Spleen (tissue), 11 donors: ENCODE measurements around the gene HBQ1. TPM values are rescaled to one million over a fixed set of nuclear protein-coding genes. Genes with fewer than 3 reads are reported as not detected.

Experiments used
- DNase-seq: peaks from one replicate; pipeline ENCODE4 v3.0.0-alpha.2; 2020
- H3K27ac ChIP-seq, 8 donors: fragments of 200-600 bp; sonication (generic) in 7 of 8; 1 replicate in 4 of 8; 2 replicates in 4 of 8; pipeline versions ENCODE4 v1.5.0 to v1.8.0; 2016 to 2021; ENCODE audit warnings: inconsistent platforms in 4 of 8, mild to moderate bottlenecking in 4 of 8, moderate library complexity in 1 of 8
- H3K27me3 ChIP-seq, 7 donors: fragments of 200-600 bp; sonication (generic) in 6 of 7; replicated peaks in 1 of 7; 1 replicate in 4 of 7; 2 replicates in 3 of 7; pipeline versions ENCODE4 v1.5.0 to v1.8.0; 2016 to 2021; ENCODE audit warnings: inconsistent platforms in 3 of 7, mild to moderate bottlenecking in 1 of 7
- H3K36me3 ChIP-seq, 6 donors: fragments of 200-600 bp; sonication (generic) in 5 of 6; 1 replicate in 4 of 6; 2 replicates in 2 of 6; pipeline versions ENCODE4 v1.5.0 to v1.8.0; 2016 to 2021; ENCODE audit warnings: inconsistent platforms in 2 of 6
- H3K4me1 ChIP-seq, 6 donors: fragments of 200-600 bp; sonication (generic) in 5 of 6; 1 replicate in 3 of 6; 2 replicates in 3 of 6; pipeline versions ENCODE4 v1.5.0 to v1.8.0; 2016 to 2021; ENCODE audit warnings: inconsistent platforms in 3 of 6
- H3K4me3 ChIP-seq, 8 donors: fragments of 200-600 bp; sonication (generic) in 7 of 8; 1 replicate in 4 of 8; 2 replicates in 4 of 8; pipeline versions ENCODE4 v1.5.0 to v1.8.0; 2016 to 2021; ENCODE audit warnings: inconsistent platforms in 4 of 8, mild to moderate bottlenecking in 4 of 8, moderate library complexity in 2 of 8
- H3K9me3 ChIP-seq, 8 donors: fragments of 200-600 bp; sonication (generic) in 7 of 8; 1 replicate in 4 of 8; 2 replicates in 4 of 8; pipeline versions ENCODE4 v1.5.0 to v1.8.0; 2016 to 2021; ENCODE audit warnings: inconsistent platforms in 4 of 8
- POLR2A ChIP-seq, 3 donors: fragments of 450-650 bp; IDR thresholded peaks; one replicate each; pipeline ENCODE4 v1.5.1; 2017; ENCODE audit warnings: antibody characterized with exemption in 3 of 3, mild to moderate bottlenecking in 1 of 3
- POLR2AphosphoS5 ChIP-seq, 3 donors: sonication (generic); formaldehyde crosslinking; IDR thresholded peaks; one replicate each; pipeline ENCODE4 v1.5.1; 2017; ENCODE audit warnings: antibody characterized with exemption in 3 of 3
- WGBS, 5 donors: extraction: QIAGEN DNeasy Blood & Tissue Kit in 3 of 5; methylation state at CpG; one replicate each; pipeline versions ENCODE4 v1.1.5 to v1.1.7; 2013 to 2018; 5-methylcytosine and 5-hydroxymethylcytosine counted together
- intact Hi-C: fragments of 100-400 bp; cut with DNase I; formaldehyde crosslinking; loops from one replicate; pipeline ENCODE4 v1.15.0; 2023; ENCODE audit warnings: low total_unique reads
- polyA plus RNA-seq, 3 donors: library from polyadenylated mRNA; stranded (reverse); fragments of 200-250 nt; gene quantifications; one replicate each; pipeline ENCODE4 v1.2.1, GENCODE V29; 2013
- total RNA-seq, 7 donors: library from RNA; depleted of rRNA in 3 of 7; stranded (reverse); fragments of >200 nt in 3 of 7; fragmentation: NEBNext Ultra II Directional in 4 of 7; extraction: Animal tissue kit (Norgen Biotek cat#: 25700) in 4 of 7; gene quantifications; one replicate each; pipeline versions ENCODE4 v1.1.0 to v1.2.1, GENCODE V29; 2016 to 2021
- TF ChIP-seq, protein P1 (sequence below), 11 experiments: fragments of 200-600 bp in 7 of 11; fragments of 450-650 bp in 4 of 11; sonication (generic) in 4 of 11; IDR thresholded peaks in 8 of 11; conservative IDR thresholded peaks in 3 of 11; 1 replicate in 7 of 11; 2 replicates in 4 of 11; pipeline versions ENCODE4 v1.4.0 to v1.8.0; 2016 to 2021; ENCODE audit warnings: antibody characterized with exemption in 11 of 11, inconsistent platforms in 4 of 11, mild to moderate bottlenecking in 1 of 11
- donor health status: healthy with polysubstance abuse.
- donor health status: DM: no; HTN: no; CAD: no; lungs with moderate emphysema.
- donor health status: DM: no; HTN: no; CAD: no.
- donor health status: Bipolar disorder and iron deficiency.
- donor health status: healthy.
- donor health status: DM: no; HTN: no; CAD: no.
- donor health status: DM: yes; HTN: yes; CAD: no.

The HBQ1 gene
- total and polyA plus RNA-seq, 10 donors: 0.41 to 11.3 (median 6.6) TPM; not detected in 3

DNA sequence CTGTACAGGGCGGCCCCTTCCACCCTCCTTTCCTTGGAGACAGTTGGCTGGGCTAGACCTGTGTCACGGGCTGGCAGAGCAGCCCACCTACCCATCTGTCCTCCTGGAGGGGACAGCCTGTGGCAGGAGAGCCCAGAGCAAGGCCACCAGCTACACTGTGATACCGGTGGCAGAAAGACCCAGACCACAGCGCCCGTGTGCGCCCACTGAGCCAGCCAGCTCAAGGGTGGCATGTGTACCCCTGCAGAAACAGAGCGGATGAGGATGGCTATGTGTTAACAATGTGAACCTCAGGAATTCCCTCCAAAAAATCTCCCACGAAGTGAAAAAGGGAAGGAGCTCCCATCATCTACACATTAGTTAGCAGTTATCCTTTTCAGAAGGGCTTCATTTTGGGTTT lies 7.1 kb downstream of the HBQ1 start:
- H3K4me1 ChIP-seq: no peaks in the 10 kb centered on the region
- H3K27ac ChIP-seq: no peak overlapping the region
- H3K9me3 ChIP-seq: no peaks in the 10 kb centered on the region
- WGBS, 5 donors: 95 to 97% (median 97%) methylated on average over 7 to 8 of the region's 8 CpGs
- intact Hi-C loops: no loop called here
- no peaks in the 10 kb centered on the region for H3K27me3 ChIP-seq
- H3K36me3 ChIP-seq: peaks cover 5 to 63% (median 52%) of the 10 kb centered on the region in 6 donors
- DNase-seq: no peak
- H3K4me3 ChIP-seq: no peak overlapping the region
- TF ChIP-seq POLR2A (IDR thresholded peaks at IDR 0.05) (no peak), POLR2AphosphoS5 (IDR thresholded peaks at IDR 0.05) (peak in 1 of 3 donors; percentile 42)
- TF ChIP-seq, protein P1, sequence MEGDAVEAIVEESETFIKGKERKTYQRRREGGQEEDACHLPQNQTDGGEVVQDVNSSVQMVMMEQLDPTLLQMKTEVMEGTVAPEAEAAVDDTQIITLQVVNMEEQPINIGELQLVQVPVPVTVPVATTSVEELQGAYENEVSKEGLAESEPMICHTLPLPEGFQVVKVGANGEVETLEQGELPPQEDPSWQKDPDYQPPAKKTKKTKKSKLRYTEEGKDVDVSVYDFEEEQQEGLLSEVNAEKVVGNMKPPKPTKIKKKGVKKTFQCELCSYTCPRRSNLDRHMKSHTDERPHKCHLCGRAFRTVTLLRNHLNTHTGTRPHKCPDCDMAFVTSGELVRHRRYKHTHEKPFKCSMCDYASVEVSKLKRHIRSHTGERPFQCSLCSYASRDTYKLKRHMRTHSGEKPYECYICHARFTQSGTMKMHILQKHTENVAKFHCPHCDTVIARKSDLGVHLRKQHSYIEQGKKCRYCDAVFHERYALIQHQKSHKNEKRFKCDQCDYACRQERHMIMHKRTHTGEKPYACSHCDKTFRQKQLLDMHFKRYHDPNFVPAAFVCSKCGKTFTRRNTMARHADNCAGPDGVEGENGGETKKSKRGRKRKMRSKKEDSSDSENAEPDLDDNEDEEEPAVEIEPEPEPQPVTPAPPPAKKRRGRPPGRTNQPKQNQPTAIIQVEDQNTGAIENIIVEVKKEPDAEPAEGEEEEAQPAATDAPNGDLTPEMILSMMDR (IDR thresholded peaks at IDR 0.05 in 8 of 11, conservative IDR thresholded peaks at IDR 0.05 in 3 of 11): no peak

DNA sequence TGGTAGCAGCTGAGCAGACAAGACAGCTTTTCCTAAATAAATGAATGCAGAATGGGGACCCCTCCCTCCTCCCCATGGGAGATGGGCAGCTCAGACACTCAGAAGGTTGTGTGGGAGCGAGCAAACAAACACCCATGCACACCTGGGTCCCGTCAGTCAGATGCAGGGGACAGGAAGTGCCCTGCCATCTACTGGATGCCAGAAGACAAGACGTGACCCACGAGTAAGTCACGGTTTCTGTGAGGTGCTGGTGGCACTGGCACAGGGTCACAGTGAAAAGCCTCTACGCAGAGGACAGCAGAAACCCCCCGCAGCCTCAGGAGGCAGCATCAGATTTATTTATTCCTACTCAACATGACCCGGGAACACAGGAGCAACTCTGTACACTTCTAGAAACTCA lies 8.4 kb downstream of the HBQ1 start:
- no peaks in the 10 kb centered on the region for H3K4me1 ChIP-seq
- H3K9me3 ChIP-seq: no peaks in the 10 kb centered on the region
- WGBS, 5 donors: 61 to 70% (median 64%) methylated on average over 8 of the region's 8 CpGs
- H3K27ac ChIP-seq: no peak overlapping the region
- no peaks in the 10 kb centered on the region for H3K27me3 ChIP-seq
- TF ChIP-seq, protein P1 (IDR thresholded peaks at IDR 0.05 in 8 of 11, conservative IDR thresholded peaks at IDR 0.05 in 3 of 11): peak in 1 of 11 experiments; percentile 23
- no peak for TF ChIP-seq POLR2AphosphoS5 (IDR thresholded peaks at IDR 0.05)
- no peak overlapping the region for H3K4me3 ChIP-seq
- DNase-seq: no peak
- intact Hi-C loops: no loop called here
- H3K36me3 ChIP-seq: peaks cover 5 to 77% (median 66%) of the 10 kb centered on the region in 6 donors

DNA sequence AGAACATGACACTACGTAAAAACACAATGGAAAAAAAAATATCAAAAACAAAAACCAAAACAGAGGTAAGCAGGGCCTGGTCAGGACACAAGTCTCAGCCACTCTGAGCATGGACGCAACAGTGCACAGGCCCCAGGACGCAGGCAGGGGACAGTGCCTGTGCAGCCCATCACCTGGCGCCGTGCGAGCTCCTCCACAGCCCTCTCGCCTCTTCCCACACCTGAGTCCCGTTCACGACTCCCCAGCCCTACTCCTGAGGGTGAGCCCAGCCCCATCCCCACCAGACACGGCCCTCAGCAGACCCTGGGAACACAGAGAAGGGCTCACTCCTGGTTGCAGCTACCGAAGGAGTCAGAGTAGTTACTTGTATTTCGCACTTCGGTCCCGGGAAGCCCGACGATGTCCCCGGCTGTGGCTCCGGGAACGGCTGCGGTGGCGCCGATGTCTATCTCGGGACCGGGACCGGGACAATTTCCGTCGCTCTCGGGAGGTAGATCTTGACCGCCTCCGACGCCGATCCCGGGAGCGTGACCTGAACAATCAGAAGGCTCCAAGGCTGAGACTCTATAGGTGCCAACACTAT lies 9.4 kb downstream of the HBQ1 start:
- H3K36me3 ChIP-seq: peaks cover 5 to 87% (median 76%) of the 10 kb centered on the region in 6 donors
- no peaks in the 10 kb centered on the region for H3K27me3 ChIP-seq
- H3K4me3 ChIP-seq: no peak overlapping the region
- no peaks in the 10 kb centered on the region for H3K9me3 ChIP-seq
- intact Hi-C loops: no loop called here
- TF ChIP-seq POLR2AphosphoS5 (IDR thresholded peaks at IDR 0.05): peak in 1 of 3 donors; percentile 60
- no peak for TF ChIP-seq POLR2A (IDR thresholded peaks at IDR 0.05)
- TF ChIP-seq, protein P1 (IDR thresholded peaks at IDR 0.05 in 8 of 11, conservative IDR thresholded peaks at IDR 0.05 in 3 of 11): no peak
- DNase-seq: no peak
- 94 to 97% (median 97%) methylated on average over 34 of the region's 34 CpGs for WGBS, 5 donors
- H3K4me1 ChIP-seq: no peaks in the 10 kb centered on the region
- no peak overlapping the region for H3K27ac ChIP-seq

DNA sequence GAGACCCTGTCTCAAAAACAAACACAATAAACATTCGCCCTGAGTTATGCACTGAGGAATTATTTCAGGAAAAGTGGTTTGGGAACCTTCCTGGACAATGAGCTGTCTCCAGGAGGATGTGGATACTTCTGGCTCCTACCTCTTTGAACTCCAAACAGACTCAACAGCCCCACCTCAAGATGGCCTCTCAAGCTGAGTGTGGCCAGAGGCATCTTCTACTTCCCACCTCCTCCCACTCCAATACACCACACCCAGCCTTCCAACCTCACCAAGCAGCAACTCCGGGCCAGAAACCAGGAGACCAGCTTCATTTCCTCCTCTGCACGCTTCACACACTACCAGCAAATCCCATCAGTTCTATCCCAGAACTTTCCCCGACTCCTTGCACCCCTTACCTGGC lies 11.6 kb downstream of the HBQ1 start:
- no peaks in the 10 kb centered on the region for H3K4me1 ChIP-seq
- TF ChIP-seq POLR2A (IDR thresholded peaks at IDR 0.05): no peak
- TF ChIP-seq, protein P1 (IDR thresholded peaks at IDR 0.05 in 8 of 11, conservative IDR thresholded peaks at IDR 0.05 in 3 of 11): no peak
- TF ChIP-seq POLR2AphosphoS5 (IDR thresholded peaks at IDR 0.05): no peak
- H3K27me3 ChIP-seq: no peaks in the 10 kb centered on the region
- no peaks in the 10 kb centered on the region for H3K9me3 ChIP-seq
- peaks cover 8 to 98% (median 97%) of the 10 kb centered on the region in 6 donors for H3K36me3 ChIP-seq
- no peak overlapping the region for H3K27ac ChIP-seq
- no peak for DNase-seq
- intact Hi-C loops: no loop called here
- H3K4me3 ChIP-seq: no peak overlapping the region
- WGBS, 5 donors: 90 to 97% (median 95%) methylated on average over 4 of the region's 4 CpGs
